ENCODE data around the gene ARPC2.
"Not testable (repeated sequence)": the region's sequence is repeated elsewhere in the genome, so short reads cannot be mapped to it uniquely, and the experiment has no call there.

ARPC2 gene

DNA sequence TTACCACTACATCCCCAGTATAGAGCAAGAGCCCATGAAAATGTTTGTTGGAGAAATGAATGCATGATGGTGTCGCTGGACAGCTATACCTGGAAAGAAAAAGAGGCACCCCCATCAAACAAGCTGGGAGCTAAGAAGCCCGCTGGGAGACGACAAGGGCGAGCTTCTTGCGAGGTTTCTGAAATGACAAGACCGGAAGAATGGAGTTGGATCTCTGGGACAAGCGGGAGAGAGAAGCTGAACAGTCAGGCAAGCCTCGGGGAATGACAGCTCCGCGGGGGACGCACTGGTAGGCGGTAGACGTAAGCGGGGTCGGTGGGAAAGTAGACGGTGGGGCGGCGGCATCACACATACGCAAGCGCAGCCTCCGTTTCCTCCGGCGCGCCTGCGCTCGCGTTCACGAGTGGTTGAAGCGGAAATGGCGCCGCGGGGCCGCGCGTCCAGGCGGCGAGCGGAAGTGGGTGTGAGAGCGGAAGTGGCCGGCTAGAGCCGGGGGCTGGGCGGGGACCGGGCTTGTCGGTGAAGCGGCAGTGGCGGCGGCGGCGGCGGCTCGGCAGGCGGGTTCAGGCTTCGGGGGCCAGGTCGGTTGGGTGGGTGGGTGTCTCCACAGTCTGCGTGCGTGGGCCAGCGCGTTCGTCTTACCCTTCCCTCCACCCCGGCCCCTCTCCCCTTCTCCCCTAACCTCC, at the start of gene ARPC2:
ARPC2 (plus strand) TSS at position 516 of the 686 bp plus-strand sequence. CDS start 282 bp downstream, outside the sequence.
- DNase-seq: peak; percentile 98

DNA sequence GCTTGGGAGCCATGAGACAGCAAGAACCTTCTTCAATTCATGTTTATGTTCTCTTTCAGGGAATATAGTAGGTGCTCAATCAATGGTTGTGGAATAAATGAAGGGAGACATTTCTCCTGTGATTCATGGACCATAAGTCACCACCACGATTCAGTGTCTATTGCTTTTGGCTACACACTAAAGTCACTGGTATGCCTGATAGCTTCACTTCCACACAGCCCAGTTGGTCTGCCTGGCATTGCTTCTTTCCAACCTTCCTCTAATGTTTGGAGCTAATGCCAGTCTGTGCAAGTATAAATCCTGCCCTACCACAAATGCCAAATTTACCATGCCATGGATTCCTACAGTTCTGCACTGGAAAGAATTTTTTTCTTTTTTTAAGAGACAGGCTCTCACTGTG, 49.0 kb upstream of the ARPC2 start:
- no peak for DNase-seq

DNA sequence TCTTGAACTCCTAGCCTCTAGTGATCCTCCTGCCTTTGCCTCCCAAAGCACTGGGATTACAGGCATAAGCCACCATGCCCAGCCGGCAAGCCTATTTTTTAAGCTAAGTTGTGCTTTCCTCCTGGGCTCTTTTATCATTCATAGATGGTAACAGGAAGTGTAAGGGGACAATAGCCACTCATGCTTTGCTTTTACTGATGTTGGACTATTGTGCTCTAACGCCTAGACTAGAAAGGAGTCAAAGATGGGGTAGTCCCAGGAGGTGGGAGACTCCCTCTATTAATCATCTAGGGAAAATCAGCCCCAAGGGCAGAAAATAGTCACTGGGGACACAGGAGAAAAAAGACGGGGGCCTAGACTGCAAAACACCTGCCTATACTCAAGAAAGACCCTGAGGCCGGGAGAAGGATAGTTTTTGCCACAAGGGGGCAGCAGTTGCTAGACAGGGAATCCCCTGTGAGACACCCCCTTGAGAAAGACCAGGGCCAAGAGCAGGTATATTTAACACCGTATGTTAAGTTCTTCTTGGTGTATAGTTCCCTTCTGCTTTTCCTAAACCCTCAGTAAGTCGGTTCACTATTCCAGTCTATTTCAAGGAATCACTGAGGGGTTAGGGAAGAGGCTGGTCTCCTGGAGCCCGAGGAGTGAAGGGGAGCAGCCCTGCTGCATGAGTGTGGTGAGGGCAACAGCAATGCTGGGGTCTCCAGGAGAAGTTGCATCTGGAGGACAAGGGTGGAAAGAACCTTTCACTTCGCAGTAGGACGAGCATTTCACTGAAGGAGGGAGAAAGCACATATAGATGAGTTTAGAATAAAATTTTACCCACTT, 48.1 kb upstream of the ARPC2 start:
- peak; percentile 59 for DNase-seq

DNA sequence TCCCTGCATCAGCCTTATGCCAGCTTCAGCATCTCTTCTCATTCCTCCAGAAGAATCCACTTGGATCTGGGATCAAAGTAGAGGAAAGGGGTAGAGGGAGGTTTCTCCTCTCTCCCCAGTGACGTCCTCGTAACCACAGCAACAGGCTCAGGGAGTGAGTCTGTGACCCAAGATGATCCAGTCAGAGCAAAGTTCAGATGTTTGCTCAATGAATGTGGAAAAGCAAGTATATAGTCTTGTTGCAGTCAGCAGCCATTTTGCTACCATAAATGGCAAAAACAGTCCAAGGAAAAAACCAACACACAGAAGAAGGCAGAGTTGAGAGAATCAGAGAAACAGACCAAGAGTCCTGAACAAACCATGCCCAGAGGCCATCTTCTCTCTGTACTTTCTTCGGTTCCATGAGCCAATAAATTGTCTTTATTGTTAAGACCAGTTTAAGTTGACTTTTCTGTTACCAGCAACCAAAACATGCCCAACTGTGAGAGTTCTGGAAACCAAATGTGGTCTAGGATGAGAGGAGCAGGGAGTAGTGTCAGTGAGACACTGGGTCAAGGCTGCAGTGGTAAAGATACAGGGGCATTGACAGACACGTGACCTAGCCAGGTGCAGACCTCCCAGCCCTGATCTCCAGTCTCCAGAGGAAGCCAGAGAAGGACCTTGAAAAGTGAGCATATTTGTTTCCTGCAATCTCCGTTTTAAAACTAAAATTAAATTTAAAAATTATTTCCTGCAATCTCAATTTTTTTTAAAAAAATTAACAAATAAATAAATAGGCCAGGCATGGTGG, 47.0 kb upstream of the ARPC2 start:
- DNase-seq: no peak

DNA sequence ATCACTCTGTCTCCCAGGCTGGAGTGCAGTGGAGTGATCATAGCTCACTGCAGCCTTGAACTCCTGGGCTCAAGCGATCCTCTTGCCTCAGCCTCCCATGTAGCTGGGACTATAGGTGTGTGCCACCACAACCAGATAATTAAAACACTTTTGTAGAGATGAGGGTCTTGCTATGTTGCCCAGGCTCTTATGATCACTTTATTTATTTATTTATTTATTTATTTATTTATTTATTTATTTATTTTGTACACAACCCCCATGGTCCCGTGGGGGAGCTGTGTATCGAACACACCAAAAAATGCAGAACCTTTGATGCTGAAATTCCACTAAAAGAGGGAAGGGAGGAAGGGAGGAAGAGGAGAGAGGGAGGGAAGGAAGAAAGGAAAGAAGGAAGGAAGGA, 45.2 kb upstream of the ARPC2 start:
- DNase-seq: not testable (repeated sequence)

DNA sequence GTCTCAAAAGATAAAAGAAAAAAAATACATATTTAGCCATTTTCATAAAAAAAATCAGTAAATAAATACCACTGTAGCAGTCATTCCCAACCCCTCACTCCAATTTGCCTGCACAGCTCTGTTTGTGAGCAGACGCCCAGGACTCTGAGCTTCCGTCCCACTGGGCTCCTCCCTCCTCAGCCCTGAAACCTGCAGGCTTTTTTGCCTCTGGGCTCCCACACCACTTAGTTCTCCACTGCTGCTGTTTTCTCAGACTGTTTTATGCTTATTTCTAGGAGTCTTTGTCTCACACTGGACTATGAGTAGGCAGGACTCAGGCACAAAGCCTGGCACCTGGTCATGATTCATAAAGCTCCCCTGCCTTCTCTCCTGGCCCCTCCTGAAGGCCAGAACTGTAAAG, 44.1 kb upstream of the ARPC2 start:
- no peak for DNase-seq

DNA sequence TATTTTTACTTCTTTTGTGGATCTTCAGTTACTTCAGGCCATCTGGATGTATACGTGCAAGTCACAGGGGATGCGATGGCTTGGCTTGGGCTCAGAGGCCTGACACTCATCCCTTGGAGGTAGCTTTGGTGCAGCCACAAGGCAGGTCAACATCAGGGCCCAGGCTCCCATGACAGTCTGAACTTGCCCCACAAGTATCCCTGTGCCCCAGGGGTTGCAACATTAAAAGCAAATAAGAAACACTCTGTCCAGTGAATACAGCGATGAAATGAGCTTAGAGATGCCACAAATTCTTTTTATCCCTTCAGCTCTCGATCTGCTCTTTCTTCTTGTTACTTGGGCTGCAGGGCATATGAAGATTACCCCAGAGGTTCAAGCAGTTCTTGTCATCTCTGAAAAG, 37.2 kb upstream of the ARPC2 start:
- DNase-seq: no peak

DNA sequence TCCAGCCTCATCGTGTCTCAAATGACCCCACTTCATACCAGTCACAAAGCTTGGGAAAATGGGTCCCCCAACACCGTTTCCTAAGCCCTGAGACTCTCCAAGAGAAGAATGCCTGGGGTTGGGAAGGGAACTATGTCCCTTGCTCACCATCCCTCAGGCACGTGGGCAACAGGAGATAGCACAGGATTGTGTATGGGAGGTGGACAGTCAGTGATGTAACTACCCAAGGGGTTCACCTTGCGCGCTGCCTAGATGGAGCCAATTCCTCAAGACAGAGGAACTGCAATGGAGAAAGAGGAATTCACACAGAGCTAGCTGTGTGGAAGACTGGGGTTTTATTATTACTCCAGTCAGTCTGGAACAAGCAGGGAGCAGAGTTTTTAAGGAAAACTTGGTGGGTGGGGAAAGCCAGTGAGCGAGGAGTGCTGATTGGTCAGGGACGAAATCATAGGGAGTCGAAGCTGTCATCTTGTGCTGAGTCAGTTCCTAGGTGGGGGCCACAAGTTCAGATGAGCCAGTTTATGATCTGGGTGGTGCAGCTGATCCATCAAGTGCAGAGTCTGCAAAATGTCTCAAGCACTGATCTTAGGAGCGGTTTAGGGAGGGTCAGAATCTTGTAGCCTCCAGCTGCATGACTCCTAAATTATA, 36.4 kb upstream of the ARPC2 start:
- DNase-seq: no peak

DNA sequence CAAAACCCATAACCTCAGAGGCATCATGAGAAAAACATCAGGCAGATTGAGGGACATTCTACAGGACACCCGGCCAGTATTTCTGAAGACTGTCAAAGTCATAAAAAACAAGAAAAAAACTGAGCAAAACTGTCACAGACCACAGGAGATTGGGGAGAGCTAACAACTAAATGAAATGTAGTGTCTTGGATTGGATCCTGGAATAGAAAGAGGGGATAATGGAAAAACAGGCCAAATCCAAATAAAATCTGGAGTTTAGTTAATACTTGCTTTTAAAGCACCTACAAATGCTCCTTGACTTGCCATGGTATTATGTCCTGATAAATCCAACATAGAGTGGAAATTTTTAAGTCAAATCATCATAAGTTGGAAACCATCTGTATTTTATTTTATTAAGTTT, 32.7 kb upstream of the ARPC2 start:
- no peak for DNase-seq

DNA sequence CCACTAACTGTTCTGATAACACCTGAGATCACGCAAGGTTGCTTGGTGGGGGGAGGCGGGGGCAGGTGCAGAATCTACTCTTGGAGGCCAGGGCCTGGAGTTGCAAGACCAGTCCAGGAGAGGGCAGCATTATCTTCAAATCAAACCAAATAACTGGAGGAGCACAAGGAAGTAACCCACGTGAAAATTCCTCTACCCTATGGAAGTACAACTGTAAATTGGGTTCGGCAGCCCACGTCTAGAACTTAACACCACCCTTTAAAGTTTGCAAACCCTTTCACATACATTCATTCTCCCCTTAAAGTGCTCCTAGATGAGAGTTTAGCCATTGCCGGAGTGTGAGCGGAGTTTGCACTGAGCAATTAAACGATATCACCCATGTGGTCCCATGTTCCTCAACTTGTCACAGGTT, 30.6 kb upstream of the ARPC2 start:
- no peak for DNase-seq

DNA sequence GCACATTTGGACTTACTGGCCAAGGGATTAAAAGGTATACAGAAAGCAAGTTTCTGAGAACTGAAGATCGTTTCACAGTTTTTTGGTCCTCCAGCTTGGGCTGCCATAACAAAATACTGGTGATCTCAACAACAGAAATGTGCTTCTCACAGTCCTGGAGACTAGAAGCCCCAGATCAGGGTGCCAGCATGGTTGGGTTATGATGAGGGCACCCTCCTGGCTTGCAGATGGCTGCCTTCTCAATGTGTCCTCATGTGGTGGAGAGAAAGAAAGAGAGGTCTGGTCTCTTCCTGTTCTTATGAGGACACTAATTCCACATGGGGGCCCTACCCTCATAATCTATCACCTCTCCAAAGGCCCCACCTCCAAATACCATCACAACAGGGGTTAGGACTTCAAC, 30.1 kb upstream of the ARPC2 start:
- no peak for DNase-seq

DNA sequence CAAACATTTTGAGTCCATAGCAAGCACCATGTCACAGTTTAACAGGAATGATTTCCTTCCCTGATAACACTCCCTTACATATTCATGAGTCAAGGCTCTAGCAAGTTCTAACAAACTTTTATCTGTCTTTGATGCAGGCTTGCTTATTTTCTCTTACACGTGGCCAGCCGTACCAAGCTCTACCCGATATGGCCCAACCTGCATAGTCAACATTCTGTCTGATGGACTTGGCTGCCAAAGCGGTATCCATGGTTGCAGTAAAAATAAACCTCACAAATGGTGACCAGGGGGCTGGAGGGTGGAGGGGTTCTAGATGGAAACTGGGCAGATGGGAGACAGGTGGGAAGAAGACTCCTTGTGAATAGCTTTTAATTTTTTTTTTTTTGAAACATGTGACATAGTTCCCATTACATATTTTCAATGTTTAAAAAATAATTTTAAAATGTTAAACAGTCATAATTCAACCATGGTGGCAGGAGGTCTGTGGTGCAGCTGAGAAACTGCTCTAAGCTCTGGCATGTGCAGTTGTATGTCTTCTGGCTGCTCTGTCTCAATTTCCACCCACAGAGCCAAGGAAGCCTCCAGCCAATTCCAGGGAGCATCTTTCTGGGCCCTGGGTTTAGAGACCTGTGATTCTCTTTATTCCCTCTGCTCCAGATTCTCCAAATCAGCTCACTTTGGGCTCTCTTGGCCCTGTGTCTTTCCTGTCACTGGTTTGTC, 29.5 kb upstream of the ARPC2 start:
- DNase-seq: peak; percentile 72

DNA sequence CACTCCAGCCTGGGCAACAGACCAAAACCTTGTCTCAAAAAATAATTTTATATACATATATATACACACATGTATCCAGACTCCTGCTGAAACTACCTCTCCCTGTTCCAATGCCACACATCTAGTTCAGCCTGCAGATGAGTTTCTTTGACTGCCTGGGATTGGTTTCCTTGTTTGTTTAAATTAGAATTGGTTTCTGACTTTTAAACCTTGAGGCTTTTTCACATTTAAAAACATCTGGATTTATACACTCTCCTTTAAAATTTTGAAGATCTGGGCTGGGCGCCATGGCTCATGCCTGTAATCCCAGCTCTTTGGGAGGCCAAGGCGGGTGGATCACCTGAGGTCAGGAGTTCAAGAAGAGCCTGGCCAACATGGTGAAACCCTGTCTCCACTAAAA, 28.5 kb upstream of the ARPC2 start:
- no peak for DNase-seq

DNA sequence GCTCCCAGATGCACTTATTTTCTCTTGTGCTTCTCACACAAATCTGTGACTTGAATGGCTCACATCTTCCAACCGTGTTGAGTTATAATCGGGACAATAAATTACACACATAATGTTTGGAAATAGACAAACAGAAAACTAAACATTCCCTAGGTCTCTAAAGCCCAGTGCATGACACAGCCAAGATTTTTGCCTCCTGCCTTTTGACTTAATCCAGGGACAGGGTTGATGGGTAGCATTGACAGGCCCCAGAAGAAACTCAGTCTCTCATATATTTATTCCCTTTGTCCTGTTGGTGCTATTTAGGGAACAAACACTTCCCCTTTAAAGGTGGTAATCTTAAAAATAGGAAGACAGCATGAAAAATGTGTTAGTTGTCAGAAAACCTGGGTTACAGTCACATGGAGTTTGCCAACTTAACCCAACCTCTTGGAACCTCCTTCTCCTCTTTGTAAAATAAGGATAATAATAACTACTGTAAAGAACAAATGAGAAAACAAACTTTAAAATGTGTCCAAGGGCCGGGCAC, 24.0 kb upstream of the ARPC2 start:
- no peak for DNase-seq

DNA sequence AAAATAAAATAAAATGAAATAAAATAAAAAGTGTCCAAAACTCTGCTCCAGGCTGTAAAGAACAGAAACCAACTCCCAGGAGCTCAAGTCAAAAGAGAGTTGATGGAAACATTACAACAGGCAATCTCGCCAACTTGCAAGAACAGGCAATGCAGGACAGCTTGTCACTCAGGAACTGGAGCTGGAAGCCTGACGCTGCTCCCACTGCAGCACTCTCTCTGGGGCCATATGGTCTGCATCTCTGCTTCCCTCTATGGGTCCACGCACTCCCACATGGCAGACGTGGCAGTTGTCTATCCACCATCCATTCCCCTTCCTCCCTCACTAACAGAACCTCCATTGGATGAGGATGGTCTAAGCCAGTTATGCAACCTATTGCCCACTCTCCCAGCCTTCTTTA, 23.3 kb upstream of the ARPC2 start:
- DNase-seq: no peak

DNA sequence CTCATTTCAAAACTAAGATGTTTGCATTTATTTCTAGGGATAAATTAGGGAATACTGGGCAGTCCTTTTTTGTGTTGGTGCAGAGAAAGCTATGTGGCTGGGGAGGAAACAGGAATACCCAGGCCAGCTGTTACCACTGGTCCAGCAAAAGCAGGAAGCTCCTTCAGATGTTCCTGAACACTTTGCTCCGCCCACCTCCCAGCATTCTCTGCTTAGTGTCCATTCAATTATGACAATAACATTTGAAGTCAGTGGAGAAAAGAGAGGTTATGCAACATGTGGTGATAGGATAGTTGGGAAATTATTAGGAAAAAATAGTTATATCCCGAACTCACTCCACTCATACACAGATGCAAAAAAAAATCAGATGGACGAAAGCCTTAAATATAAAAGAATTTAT, 22.1 kb upstream of the ARPC2 start:
- DNase-seq: no peak

DNA sequence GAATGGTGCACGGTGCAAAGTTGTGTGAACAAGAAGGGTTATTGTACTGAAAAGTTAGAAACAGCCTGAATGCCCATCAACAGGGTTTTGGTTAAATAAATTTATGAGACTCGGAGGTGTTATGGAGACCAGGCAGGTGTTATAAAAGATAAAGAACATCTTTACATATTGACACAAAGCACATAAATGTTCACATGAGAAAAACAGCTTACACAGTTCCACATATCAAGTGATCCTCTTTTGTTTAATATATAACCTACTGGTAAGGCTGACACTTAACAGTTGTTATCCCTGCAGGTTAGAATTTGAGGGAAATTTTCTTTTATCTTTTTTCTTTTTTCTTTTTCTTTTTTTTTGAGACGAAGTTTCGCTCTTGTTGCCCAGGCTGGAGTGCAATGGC, 20.0 kb upstream of the ARPC2 start:
- DNase-seq: no peak

DNA sequence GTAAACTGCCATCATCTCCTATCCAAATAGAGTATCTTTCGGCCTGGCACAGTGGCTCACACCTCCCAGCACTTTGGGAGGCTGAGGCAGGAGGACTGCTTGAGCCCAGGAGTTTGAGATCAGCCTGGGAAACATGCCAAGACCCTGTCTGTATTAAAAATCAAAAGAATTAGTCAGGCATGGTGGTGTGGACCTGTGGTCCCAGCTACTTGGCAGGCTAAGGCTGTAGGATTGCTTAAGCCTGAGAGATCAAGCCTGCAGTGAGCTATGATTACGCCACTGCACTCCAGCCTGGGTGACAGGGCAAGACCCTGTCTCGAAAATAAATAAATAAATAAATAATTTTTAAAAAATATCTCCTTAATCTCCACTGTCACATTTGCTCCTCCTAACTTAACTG, 14.7 kb upstream of the ARPC2 start:
- no peak for DNase-seq

DNA sequence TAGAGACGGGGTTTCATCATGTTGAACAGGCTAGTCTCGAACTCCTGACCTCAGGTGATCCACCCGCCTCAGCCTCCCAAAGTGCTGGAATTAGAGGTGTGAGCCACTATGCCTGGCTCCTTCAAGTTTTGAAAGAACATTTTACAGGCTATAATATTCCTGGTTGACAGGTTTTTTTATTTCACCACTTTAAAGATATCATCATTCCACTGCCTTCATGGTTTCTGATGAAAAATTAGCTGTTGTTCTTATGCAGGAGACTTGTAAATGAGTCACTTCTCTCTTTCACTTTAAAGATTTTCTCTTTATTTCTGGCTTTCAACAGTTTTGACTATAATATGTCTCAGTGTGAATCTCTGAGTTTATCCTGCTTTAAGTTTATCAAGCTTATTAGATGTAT, 7.9 kb upstream of the ARPC2 start:
- DNase-seq: no peak

DNA sequence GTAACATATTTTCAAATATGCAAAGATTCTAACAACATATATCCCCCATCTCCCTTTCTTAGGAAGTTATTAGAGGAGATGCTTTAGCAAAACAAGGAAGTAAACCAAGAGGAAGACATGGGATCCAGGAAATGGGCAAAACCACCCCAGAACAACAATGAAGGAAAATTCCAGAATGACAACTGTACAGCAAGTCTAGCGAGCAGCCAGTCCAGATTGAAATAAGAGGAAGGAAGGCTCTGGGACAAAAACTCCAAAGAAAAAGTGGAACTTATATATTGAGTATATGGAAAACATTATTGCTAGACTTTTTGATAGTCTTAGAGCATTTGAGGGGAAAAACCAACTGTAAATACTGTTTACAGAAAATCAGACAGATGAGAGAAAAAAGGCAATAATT, 2.9 kb upstream of the ARPC2 start:
- no peak for DNase-seq

DNA sequence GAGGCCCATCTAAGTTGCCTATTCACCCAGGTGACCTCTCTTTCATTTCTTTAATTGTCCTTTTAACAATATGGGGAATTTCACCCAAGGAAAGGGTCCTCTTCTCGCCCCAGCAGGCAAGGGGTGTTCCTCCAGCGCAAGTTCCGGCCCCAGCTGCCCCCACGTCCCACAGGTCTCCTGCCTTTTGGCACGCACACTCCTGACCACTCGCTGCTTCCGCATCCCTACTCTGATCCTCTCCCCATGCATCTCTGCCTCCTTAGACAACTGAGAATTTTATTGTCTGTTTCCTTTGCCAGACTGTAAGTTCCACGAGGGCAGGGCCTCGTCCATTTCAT, 684 bp upstream of the ARPC2 start:
- no peak for DNase-seq

All from right forelimb (tissue), 1 donor.